ENCODE results near the gene GABARAP. TPM values are rescaled to one million over a fixed set of nuclear protein-coding genes. Genes with fewer than 3 reads are reported as not detected.

GABARAP gene
- total and polyA plus RNA-seq, 2 of the 13 experiments (the other 11 are each of a cell fraction or from before 2014, with no cell fraction given): 161 to 310 TPM

DNA sequence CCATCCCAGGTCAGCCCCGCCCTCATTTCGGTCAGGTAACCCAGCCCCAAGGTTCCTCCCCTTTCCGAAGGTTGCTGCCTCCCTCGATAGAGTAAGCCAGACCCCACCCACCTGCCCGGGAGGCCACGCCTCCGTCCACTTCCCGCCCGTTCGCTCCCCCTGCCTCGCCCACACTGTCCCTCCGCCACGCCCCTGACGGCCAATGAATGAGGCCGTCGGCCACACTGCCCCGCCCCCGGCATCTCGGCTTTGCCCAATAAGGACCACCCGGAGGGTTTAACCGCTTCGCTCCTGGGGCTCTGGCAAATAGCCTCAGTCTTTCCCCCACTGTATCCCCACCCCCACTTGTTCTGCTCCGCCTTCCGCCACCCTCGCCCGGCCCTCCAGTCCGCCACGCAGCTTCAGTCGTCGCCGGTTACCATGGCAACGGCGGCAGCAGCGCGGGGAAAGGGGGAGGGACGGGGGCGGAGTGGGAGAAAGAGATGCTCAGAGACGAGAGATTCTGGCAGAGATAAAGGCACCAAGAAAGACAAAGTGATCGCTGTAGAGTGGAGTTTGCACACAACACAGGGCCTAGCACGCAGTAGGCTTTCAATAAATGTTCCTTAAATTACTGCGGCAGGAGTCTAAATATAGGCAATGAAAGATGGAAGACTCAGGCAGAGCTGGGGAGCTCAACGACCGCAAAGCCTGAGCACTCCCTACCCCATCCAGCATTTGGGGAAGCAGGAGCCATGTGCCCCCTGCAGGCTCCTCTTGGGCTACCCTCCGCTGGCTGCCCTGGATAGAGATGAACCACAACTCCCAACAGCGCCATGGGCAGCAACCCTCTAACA, 27.7 kb downstream of the GABARAP start (continued):
- TF ChIP-seq, protein P1, sequence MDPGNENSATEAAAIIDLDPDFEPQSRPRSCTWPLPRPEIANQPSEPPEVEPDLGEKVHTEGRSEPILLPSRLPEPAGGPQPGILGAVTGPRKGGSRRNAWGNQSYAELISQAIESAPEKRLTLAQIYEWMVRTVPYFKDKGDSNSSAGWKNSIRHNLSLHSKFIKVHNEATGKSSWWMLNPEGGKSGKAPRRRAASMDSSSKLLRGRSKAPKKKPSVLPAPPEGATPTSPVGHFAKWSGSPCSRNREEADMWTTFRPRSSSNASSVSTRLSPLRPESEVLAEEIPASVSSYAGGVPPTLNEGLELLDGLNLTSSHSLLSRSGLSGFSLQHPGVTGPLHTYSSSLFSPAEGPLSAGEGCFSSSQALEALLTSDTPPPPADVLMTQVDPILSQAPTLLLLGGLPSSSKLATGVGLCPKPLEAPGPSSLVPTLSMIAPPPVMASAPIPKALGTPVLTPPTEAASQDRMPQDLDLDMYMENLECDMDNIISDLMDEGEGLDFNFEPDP (CRISPR knock-in tag; conservative IDR thresholded peaks at IDR 0.05): no peak
- TF ChIP-seq GATA4 (IDR thresholded peaks at IDR 0.05; ENCODE audit: borderline replicate concordance, low read depth): no peak
- TF ChIP-seq ZNF550 (CRISPR knock-in tag; IDR thresholded peaks at IDR 0.05; ENCODE audit: borderline replicate concordance): no peak
- TF ChIP-seq, protein P2, sequence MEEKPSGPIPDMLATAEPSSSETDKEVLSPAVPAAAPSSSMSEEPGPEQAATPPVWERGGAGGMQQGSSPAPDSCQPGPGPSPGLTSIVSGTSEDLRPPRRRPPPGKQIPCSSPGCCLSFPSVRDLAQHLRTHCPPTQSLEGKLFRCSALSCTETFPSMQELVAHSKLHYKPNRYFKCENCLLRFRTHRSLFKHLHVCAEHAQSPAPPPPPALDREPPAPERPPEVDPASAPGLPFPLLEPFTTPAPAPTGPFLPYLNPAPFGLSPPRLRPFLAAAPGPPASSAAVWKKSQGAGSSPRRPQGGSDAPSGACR (CRISPR knock-in tag; IDR thresholded peaks at IDR 0.05): no peak
- no peak for TF ChIP-seq FOXP1 (IDR thresholded peaks at IDR 0.05)
- no peak for TF ChIP-seq FOXP1 (CRISPR knock-in tag; IDR thresholded peaks at IDR 0.05)
- TF ChIP-seq, protein P3, sequence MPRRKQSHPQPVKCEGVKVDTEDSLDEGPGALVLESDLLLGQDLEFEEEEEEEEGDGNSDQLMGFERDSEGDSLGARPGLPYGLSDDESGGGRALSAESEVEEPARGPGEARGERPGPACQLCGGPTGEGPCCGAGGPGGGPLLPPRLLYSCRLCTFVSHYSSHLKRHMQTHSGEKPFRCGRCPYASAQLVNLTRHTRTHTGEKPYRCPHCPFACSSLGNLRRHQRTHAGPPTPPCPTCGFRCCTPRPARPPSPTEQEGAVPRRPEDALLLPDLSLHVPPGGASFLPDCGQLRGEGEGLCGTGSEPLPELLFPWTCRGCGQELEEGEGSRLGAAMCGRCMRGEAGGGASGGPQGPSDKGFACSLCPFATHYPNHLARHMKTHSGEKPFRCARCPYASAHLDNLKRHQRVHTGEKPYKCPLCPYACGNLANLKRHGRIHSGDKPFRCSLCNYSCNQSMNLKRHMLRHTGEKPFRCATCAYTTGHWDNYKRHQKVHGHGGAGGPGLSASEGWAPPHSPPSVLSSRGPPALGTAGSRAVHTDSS (CRISPR knock-in tag; conservative IDR thresholded peaks at IDR 0.05): no peak
- no peak for TF ChIP-seq ZNF713 (CRISPR knock-in tag; IDR thresholded peaks at IDR 0.05)
- TF ChIP-seq DMAP1 (CRISPR knock-in tag; IDR thresholded peaks at IDR 0.05): no peak
- TF ChIP-seq HNRNPLL (IDR thresholded peaks at IDR 0.05; ENCODE audit: low read depth, low read length, poor library complexity, severe bottlenecking): peak; percentile 94
- no peak; the same call in 1 of the 2 replicates for TF ChIP-seq FOXC1 (CRISPR knock-in tag; IDR thresholded peaks at IDR 0.05; ENCODE audit: borderline replicate concordance)
- no peak for TF ChIP-seq SRSF4 (IDR thresholded peaks at IDR 0.05; ENCODE audit: low read depth, low read length, poor library complexity, severe bottlenecking)
- TF ChIP-seq SIN3A (IDR thresholded peaks at IDR 0.05; ENCODE audit: borderline replicate concordance, low read depth, low read length): peak; percentile 19; the same call in 1 of the 2 replicates
- 0 out of 2 replicates have a peak, but pooled peaks have one; percentile 11 for TF ChIP-seq USF2 (IDR thresholded peaks at IDR 0.05; ENCODE audit: low read depth, low read length)
- TF ChIP-seq USF2 (CRISPR knock-in tag; IDR thresholded peaks at IDR 0.05; ENCODE audit: borderline replicate concordance): no peak; the same call in 1 of the 2 replicates
- TF ChIP-seq ZNF275 (CRISPR knock-in tag; IDR thresholded peaks at IDR 0.05; ENCODE audit: borderline replicate concordance): peak; percentile 43; the same call in 1 of the 2 replicates
- TF ChIP-seq, protein P4, sequence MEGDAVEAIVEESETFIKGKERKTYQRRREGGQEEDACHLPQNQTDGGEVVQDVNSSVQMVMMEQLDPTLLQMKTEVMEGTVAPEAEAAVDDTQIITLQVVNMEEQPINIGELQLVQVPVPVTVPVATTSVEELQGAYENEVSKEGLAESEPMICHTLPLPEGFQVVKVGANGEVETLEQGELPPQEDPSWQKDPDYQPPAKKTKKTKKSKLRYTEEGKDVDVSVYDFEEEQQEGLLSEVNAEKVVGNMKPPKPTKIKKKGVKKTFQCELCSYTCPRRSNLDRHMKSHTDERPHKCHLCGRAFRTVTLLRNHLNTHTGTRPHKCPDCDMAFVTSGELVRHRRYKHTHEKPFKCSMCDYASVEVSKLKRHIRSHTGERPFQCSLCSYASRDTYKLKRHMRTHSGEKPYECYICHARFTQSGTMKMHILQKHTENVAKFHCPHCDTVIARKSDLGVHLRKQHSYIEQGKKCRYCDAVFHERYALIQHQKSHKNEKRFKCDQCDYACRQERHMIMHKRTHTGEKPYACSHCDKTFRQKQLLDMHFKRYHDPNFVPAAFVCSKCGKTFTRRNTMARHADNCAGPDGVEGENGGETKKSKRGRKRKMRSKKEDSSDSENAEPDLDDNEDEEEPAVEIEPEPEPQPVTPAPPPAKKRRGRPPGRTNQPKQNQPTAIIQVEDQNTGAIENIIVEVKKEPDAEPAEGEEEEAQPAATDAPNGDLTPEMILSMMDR (CRISPR knock-in tag; IDR thresholded peaks at IDR 0.05): peak; percentile 79
- peak; percentile 93 for TF ChIP-seq RFX5 (IDR thresholded peaks at IDR 0.05; ENCODE audit: low read depth, low read length)
- no peak for TF ChIP-seq U2AF1 (optimal IDR thresholded peaks at IDR 0.05; ENCODE audit: low read depth, low read length)
- TF ChIP-seq ETV5 (CRISPR knock-in tag; IDR thresholded peaks at IDR 0.05; ENCODE audit: borderline replicate concordance): no peak
